ENCODE measurements around the gene RALGAPA2.

DNA sequence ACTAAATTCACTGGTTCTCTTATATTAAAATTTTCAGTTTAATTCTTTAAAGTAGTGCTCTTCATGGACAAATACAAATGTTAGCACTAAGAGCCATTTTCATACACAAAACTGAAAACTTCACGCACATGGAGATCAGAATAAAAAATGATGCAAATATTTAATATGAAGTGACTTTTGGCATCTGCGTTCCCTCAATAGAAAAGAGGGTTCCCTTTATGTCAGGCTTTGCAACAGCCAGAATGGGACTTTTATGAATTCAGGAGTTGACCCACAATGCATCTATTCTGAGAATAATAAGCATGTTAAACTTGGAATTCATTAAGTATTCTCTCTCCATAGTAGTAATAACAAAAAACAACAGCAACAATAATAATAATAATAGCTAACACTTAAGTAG, 218.7 kb downstream of the RALGAPA2 start:
- TF ChIP-seq, protein P1, sequence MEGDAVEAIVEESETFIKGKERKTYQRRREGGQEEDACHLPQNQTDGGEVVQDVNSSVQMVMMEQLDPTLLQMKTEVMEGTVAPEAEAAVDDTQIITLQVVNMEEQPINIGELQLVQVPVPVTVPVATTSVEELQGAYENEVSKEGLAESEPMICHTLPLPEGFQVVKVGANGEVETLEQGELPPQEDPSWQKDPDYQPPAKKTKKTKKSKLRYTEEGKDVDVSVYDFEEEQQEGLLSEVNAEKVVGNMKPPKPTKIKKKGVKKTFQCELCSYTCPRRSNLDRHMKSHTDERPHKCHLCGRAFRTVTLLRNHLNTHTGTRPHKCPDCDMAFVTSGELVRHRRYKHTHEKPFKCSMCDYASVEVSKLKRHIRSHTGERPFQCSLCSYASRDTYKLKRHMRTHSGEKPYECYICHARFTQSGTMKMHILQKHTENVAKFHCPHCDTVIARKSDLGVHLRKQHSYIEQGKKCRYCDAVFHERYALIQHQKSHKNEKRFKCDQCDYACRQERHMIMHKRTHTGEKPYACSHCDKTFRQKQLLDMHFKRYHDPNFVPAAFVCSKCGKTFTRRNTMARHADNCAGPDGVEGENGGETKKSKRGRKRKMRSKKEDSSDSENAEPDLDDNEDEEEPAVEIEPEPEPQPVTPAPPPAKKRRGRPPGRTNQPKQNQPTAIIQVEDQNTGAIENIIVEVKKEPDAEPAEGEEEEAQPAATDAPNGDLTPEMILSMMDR (IDR thresholded peaks at IDR 0.05): no peak
- no peak for TF ChIP-seq POLR2A (IDR thresholded peaks at IDR 0.05)

Measured in testis (tissue), 2 donors.